Keratinocyte (primary cell): Measurements from ENCODE around the gene NSF. TPM values are rescaled to one million over a fixed set of nuclear protein-coding genes. Genes with fewer than 3 reads are reported as not detected.
A peak's percentile ranks its signal among the peaks of the same experiment; 100 is the strongest.

Experiments used
- DNase-seq: peaks from one replicate; pipeline ENCODE4 v3.0.0-alpha.2; 2011; ENCODE audit warnings: low read depth, missing footprints, low spot score
- FAIRE-seq: peaks from 2 replicates; lab custom pipeline; 2011; peaks lifted over from hg19 to GRCh38; lab: Jason Lieb, UNC
- H2AFZ ChIP-seq: 2 replicates; pipeline ENCODE4 v1.6.0; 2012; ENCODE audit warnings: low read length, control low read depth, inconsistent platforms; ENCODE audit not compliant: control insufficient read depth
- H3K27ac ChIP-seq: 2 replicates; pipeline ENCODE4 v1.5.1; 2011; ENCODE audit warnings: low read length; ENCODE audit not compliant: control insufficient read depth, insufficient read depth
- H3K27me3 ChIP-seq: 3 replicates; pipeline ENCODE4 v1.6.0; 2011; ENCODE audit warnings: low read length; ENCODE audit not compliant: control insufficient read depth, insufficient read depth; ENCODE audit errors: extremely low read depth
- H3K36me3 ChIP-seq, 2 experiments: 2 replicates in 1 of 2; 3 replicates in 1 of 2; pipeline ENCODE4 v1.5.1; 2011; ENCODE audit warnings: low read length in 2 of 2, mild to moderate bottlenecking in 1 of 2; ENCODE audit not compliant: control insufficient read depth in 2 of 2, insufficient read depth in 2 of 2; ENCODE audit errors: extremely low read depth in 1 of 2
- H3K4me1 ChIP-seq: 3 replicates; pipeline ENCODE4 v1.5.1; 2011; ENCODE audit warnings: low read length; ENCODE audit not compliant: control insufficient read depth, insufficient read depth; ENCODE audit errors: extremely low read depth
- H3K4me2 ChIP-seq: 3 replicates; pipeline ENCODE4 v1.6.0; 2011; ENCODE audit warnings: low read depth, low read length; ENCODE audit not compliant: control insufficient read depth, insufficient read depth; ENCODE audit errors: extremely low read depth
- H3K4me3 ChIP-seq, 3 experiments: fragments of 200-600 bp in 1 of 3; sonication (generic) in 1 of 3; 2 replicates in 2 of 3; 3 replicates in 1 of 3; pipeline ENCODE4 v1.5.1; 2011 to 2016; ENCODE audit warnings: low read length in 3 of 3, mild to moderate bottlenecking in 3 of 3, control low read depth in 2 of 3, inconsistent platforms in 1 of 3, low read depth in 1 of 3, mixed read lengths in 1 of 3, mixed run types in 1 of 3, moderate library complexity in 1 of 3; ENCODE audit not compliant: control insufficient read depth in 2 of 3, insufficient read depth in 2 of 3; ENCODE audit errors: extremely low read depth in 1 of 3
- H3K79me2 ChIP-seq: 2 replicates; pipeline ENCODE4 v1.6.0; 2012; ENCODE audit warnings: low read length; ENCODE audit not compliant: control insufficient read depth, insufficient read depth
- H3K9ac ChIP-seq: 3 replicates; pipeline ENCODE4 v1.6.0; 2011; ENCODE audit warnings: low read length; ENCODE audit not compliant: control insufficient read depth, insufficient read depth; ENCODE audit errors: extremely low read depth
- H3K9me1 ChIP-seq: 3 replicates; pipeline ENCODE4 v1.6.0; 2011; ENCODE audit warnings: low read length; ENCODE audit not compliant: control insufficient read depth, insufficient read depth; ENCODE audit errors: extremely low read depth
- H3K9me3 ChIP-seq: 2 replicates; pipeline ENCODE4 v1.5.1; 2012; ENCODE audit warnings: low read depth, low read length; ENCODE audit not compliant: control insufficient read depth
- H4K20me1 ChIP-seq: 3 replicates; pipeline ENCODE4 v1.6.0; 2011; ENCODE audit warnings: low read length; ENCODE audit not compliant: control insufficient read depth, insufficient read depth; ENCODE audit errors: extremely low read depth
- EZH2 ChIP-seq: IDR thresholded peaks from one replicate; pipeline ENCODE4 v1.6.1; 2012; ENCODE audit warnings: inconsistent platforms, mild to moderate bottlenecking, low read length, moderate library complexity
- dilution Hi-C: fragments of 300-500 bp; cut with MboI; formaldehyde crosslinking; loops from one replicate; pipeline ENCODE4 v1.7.0; 2020; ENCODE audit warnings: low sequenced_read_pairs; ENCODE audit not compliant: extremely low pct_ligation_motif_present
- polyA plus RNA-seq, 5 experiments: library from polyadenylated mRNA; depleted of rRNA in 3 of 5; stranded (reverse) in 3 of 5; stranded (forward) in 1 of 5; unstranded in 1 of 5; fragments of >200 nt; gene quantifications; 1 replicate in 1 of 5; 2 replicates in 3 of 5; 3 replicates in 1 of 5; pipeline versions ENCODE4 v1.2.1 to v1.2.3, GENCODE V29; 2011 to 2012; ENCODE audit warnings: missing spikeins in 2 of 5, low read depth in 1 of 5, low replicate concordance in 1 of 5
- TF ChIP-seq, protein P1 (sequence below), 3 experiments: IDR thresholded peaks in 1 of 3; conservative IDR thresholded peaks in 1 of 3; optimal IDR thresholded peaks in 1 of 3; 2 replicates in 2 of 3; 3 replicates in 1 of 3; pipeline versions ENCODE3 to v1.5.1; 2011; ENCODE audit warnings: low read length in 3 of 3, mild to moderate bottlenecking in 3 of 3, moderate library complexity in 2 of 3, control low read depth in 1 of 3, inconsistent platforms in 1 of 3; ENCODE audit not compliant: insufficient read depth in 2 of 3; ENCODE audit errors: extremely low read depth in 1 of 3

The NSF gene
- polyA plus RNA-seq, 1 donor (not counting 4 experiments of a cell fraction or from before 2014, with no cell fraction given) = 32.3 TPM

DNA sequence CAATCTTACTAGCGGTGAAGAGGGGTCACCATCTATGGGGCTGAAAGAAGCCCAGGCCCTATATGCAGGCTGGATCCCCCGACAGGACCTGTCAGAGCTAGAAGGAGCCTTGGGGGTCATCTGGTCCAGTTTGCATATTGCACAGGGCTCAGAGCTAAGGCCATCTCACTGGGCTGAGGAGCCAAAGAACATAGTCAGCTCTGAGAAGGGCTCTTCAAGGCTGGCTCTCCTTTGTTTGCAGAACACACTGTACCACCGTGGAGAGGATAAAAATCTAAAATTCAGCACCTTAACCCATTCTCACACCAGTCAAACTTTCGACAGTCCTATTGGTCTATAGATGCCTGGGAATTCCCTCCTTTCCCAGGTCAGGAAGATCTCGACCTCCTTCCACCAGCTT lies 203.8 kb downstream of the NSF start:
- no peak overlapping the region for H3K9ac ChIP-seq
- H3K4me1 ChIP-seq = peaks cover 16% of the 10 kb centered on the region
- H3K9me3 ChIP-seq = no peaks in the 10 kb centered on the region
- no peaks in the 10 kb centered on the region for H3K27me3 ChIP-seq
- H2AFZ ChIP-seq = no peak overlapping the region
- H3K27ac ChIP-seq = no peak overlapping the region
- no peak overlapping the region for H3K4me2 ChIP-seq
- H4K20me1 ChIP-seq = no peaks in the 10 kb centered on the region
- dilution Hi-C loops = no loop called here
- FAIRE-seq = no peak
- no peaks in the 10 kb centered on the region for H3K9me1 ChIP-seq
- no peak for DNase-seq
- H3K79me2 ChIP-seq = no peaks in the 10 kb centered on the region
- no peak overlapping the region for H3K4me3 ChIP-seq
- H3K36me3 ChIP-seq = no peaks in the 10 kb centered on the region
- TF ChIP-seq, protein P1, sequence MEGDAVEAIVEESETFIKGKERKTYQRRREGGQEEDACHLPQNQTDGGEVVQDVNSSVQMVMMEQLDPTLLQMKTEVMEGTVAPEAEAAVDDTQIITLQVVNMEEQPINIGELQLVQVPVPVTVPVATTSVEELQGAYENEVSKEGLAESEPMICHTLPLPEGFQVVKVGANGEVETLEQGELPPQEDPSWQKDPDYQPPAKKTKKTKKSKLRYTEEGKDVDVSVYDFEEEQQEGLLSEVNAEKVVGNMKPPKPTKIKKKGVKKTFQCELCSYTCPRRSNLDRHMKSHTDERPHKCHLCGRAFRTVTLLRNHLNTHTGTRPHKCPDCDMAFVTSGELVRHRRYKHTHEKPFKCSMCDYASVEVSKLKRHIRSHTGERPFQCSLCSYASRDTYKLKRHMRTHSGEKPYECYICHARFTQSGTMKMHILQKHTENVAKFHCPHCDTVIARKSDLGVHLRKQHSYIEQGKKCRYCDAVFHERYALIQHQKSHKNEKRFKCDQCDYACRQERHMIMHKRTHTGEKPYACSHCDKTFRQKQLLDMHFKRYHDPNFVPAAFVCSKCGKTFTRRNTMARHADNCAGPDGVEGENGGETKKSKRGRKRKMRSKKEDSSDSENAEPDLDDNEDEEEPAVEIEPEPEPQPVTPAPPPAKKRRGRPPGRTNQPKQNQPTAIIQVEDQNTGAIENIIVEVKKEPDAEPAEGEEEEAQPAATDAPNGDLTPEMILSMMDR (optimal IDR thresholded peaks at IDR 0.05 in 1 of 3, IDR thresholded peaks at IDR 0.05 in 1 of 3, conservative IDR thresholded peaks at IDR 0.05 in 1 of 3; ENCODE audit: extremely low read depth in 1 of 3, insufficient read depth in 2 of 3, low read length in 3 of 3) = no peak
- no peak for TF ChIP-seq EZH2

DNA sequence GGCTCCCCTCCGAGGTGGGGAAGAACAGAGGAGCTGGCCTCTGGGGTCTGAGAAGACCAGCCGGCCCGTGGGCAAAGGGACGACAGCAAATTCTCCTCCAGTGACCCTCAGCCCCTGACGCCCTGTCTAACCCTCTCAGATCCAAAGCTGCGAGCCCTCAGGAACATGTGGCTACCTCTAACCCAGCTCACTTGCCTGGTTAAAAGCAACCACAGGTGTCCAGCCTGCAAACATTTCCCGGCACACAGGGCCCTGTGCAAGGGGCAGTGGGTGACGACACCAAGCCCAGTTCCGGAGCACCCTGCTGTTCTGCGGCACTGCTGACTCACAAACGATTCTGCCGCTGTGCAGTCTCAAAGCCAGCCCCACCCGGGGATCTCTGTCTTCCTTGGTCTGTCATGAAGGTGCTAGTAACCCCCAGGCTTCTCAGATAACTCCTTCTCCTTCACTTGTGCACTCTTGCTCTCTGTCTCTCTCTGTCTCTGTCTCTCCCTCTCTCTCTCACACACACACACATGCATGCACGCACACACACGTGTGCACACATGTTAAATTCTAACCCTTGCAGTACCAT lies 205.0 kb downstream of the NSF start:
- H3K27ac ChIP-seq = no peak overlapping the region
- H2AFZ ChIP-seq = no peak overlapping the region
- H3K36me3 ChIP-seq = no peaks in the 10 kb centered on the region
- FAIRE-seq (peak; percentile 5), DNase-seq (no peak)
- no peak for TF ChIP-seq EZH2
- TF ChIP-seq, protein P1 (optimal IDR thresholded peaks at IDR 0.05 in 1 of 3, IDR thresholded peaks at IDR 0.05 in 1 of 3, conservative IDR thresholded peaks at IDR 0.05 in 1 of 3; ENCODE audit: extremely low read depth in 1 of 3, insufficient read depth in 2 of 3, low read length in 3 of 3) = no peak
- H3K4me1 ChIP-seq = peaks cover 13% of the 10 kb centered on the region
- no peaks in the 10 kb centered on the region for H4K20me1 ChIP-seq
- dilution Hi-C loops = no loop called here
- H3K79me2 ChIP-seq = no peaks in the 10 kb centered on the region
- H3K27me3 ChIP-seq = no peaks in the 10 kb centered on the region
- no peak overlapping the region for H3K4me3 ChIP-seq
- H3K9me3 ChIP-seq = no peaks in the 10 kb centered on the region
- H3K9ac ChIP-seq = no peak overlapping the region
- peak overlapping the region; percentile 54 for H3K4me2 ChIP-seq
- no peaks in the 10 kb centered on the region for H3K9me1 ChIP-seq
